ENCODE results near the gene GINS3. TPM values are rescaled to one million over a fixed set of nuclear protein-coding genes. Genes with fewer than 3 reads are reported as not detected.
"Not testable (repeated sequence)": the region's sequence is repeated elsewhere in the genome, so short reads cannot be mapped to it uniquely, and the experiment has no call there.

The GINS3 gene
- total and polyA plus RNA-seq, 5 donors, result 6.3 to 8.0 (median 6.5) TPM

- H3K9me3 ChIP-seq (ENCODE audit: control insufficient read depth, low read length), result no peaks in the 10 kb centered on the region
- WGBS, result 68% methylated on average over 6 of the region's 6 CpGs
- no peaks in the 10 kb centered on the region for H3K27me3 ChIP-seq (ENCODE audit: control insufficient read depth, insufficient read depth)
- no peak for ATAC-seq
- intact Hi-C loops (cut with DNase I), result loop anchor here in 1 of 4 donors (10.0 kb wide), 1 partner anchor 69 kb away; no protein-coding TSS in a partner anchor
- H3K27ac ChIP-seq (ENCODE audit: low read length), result peak overlapping the region; percentile 92
- peaks cover 4% of the 10 kb centered on the region for H3K4me1 ChIP-seq (ENCODE audit: control insufficient read depth, insufficient read depth, low read length)
- H3K4me3 ChIP-seq (ENCODE audit: low read length), result no peak overlapping the region
- DNase-seq, result no peak
These were observed 21.1 kb downstream of the GINS3 start for GRCh38 chr16:58413359-58413758.

GRCh38 chr16:58415003-58415402 lies 22.7 kb downstream of the GINS3 start:
- 53% methylated on average over 4 of the region's 4 CpGs for WGBS
- no peaks in the 10 kb centered on the region for H3K27me3 ChIP-seq (ENCODE audit: control insufficient read depth, insufficient read depth)
- intact Hi-C loops (cut with DNase I), result loop anchor here in 1 of 4 donors (10.0 kb wide), 1 partner anchor 70 kb away; no protein-coding TSS in a partner anchor
- H3K9me3 ChIP-seq (ENCODE audit: control insufficient read depth, low read length), result no peaks in the 10 kb centered on the region
- H3K27ac ChIP-seq (ENCODE audit: low read length), result peak overlapping the region; percentile 67
- DNase-seq (no peak), ATAC-seq (peak in 1 of 2 donors; percentile 12)
- H3K4me1 ChIP-seq (ENCODE audit: control insufficient read depth, insufficient read depth, low read length), result no peaks in the 10 kb centered on the region
- no peak overlapping the region for H3K4me3 ChIP-seq (ENCODE audit: low read length)

GRCh38 chr16:58415961-58416360 lies 23.7 kb downstream of the GINS3 start:
- peak overlapping the region; percentile 59 for H3K27ac ChIP-seq (ENCODE audit: low read length)
- not testable (repeated sequence) for H3K9me3 ChIP-seq (ENCODE audit: control insufficient read depth, low read length); H3K4me3 ChIP-seq (ENCODE audit: low read length); H3K4me1 ChIP-seq (ENCODE audit: control insufficient read depth, insufficient read depth, low read length); DNase-seq; ATAC-seq; H3K27me3 ChIP-seq (ENCODE audit: control insufficient read depth, insufficient read depth)
- intact Hi-C loops (cut with DNase I), result loop anchor here in 1 of 4 donors (10.0 kb wide), 1 partner anchor 71 kb away; no protein-coding TSS in a partner anchor
- WGBS, result 87% methylated on average over 5 of the region's 5 CpGs

GRCh38 chr16:58417035-58417434 lies 24.8 kb downstream of the GINS3 start:
- WGBS, result 71% methylated on average over 10 of the region's 10 CpGs
- intact Hi-C loops (cut with DNase I), result loop anchor here in 1 of 4 donors (10.0 kb wide), 1 partner anchor 72 kb away; no protein-coding TSS in a partner anchor
- Histone ChIP-seq H3K4me1 (ENCODE audit: control insufficient read depth, insufficient read depth, low read length) (no peaks in the 10 kb centered on the region), H3K27me3 (ENCODE audit: control insufficient read depth, insufficient read depth) (no peaks in the 10 kb centered on the region), H3K4me3 (ENCODE audit: low read length) (no peak overlapping the region), H3K27ac (ENCODE audit: low read length) (peak overlapping the region; percentile 93), H3K9me3 (ENCODE audit: control insufficient read depth, low read length) (no peaks in the 10 kb centered on the region)
- DNase-seq (no peak), ATAC-seq (peak; percentile 1 to 11)

- H3K9me3 ChIP-seq (ENCODE audit: control insufficient read depth, low read length), result no peaks in the 10 kb centered on the region
- DNase-seq (no peak), ATAC-seq (peak; percentile 73 to 78)
- intact Hi-C loops (cut with DNase I), result loop anchor here in 1 of 4 donors (10.0 kb wide), 1 partner anchor 73 kb away; no protein-coding TSS in a partner anchor
- no peaks in the 10 kb centered on the region for H3K4me1 ChIP-seq (ENCODE audit: control insufficient read depth, insufficient read depth, low read length)
- H3K27me3 ChIP-seq (ENCODE audit: control insufficient read depth, insufficient read depth), result no peaks in the 10 kb centered on the region
- H3K4me3 ChIP-seq (ENCODE audit: low read length), result no peak overlapping the region
- peak overlapping the region; percentile 98 for H3K27ac ChIP-seq (ENCODE audit: low read length)
- 34% methylated on average over 5 of the region's 5 CpGs for WGBS
These were observed 25.3 kb downstream of the GINS3 start for GRCh38 chr16:58417600-58417999.

- H3K27ac ChIP-seq (ENCODE audit: low read length), result peak overlapping the region; percentile 98
These were observed 25.8 kb downstream of the GINS3 start for GRCh38 chr16:58418026-58418425.

GRCh38 chr16:58418601-58419000 lies 26.3 kb downstream of the GINS3 start:
- intact Hi-C loops (cut with DNase I), result loop anchor here in 1 of 4 donors (10.0 kb wide), 1 partner anchor 74 kb away; no protein-coding TSS in a partner anchor
- Histone ChIP-seq H3K27ac (ENCODE audit: low read length) (peak overlapping the region; percentile 98), H3K4me1 (ENCODE audit: control insufficient read depth, insufficient read depth, low read length) (no peaks in the 10 kb centered on the region)

More at GRCh38 chr16:58418026-58418425, 25.8 kb downstream of the GINS3 start:
- Histone ChIP-seq H3K9me3 (ENCODE audit: control insufficient read depth, low read length) (no peaks in the 10 kb centered on the region), H3K4me3 (ENCODE audit: low read length) (no peak overlapping the region), H3K4me1 (ENCODE audit: control insufficient read depth, insufficient read depth, low read length) (no peaks in the 10 kb centered on the region), H3K27me3 (ENCODE audit: control insufficient read depth, insufficient read depth) (no peaks in the 10 kb centered on the region)
- ATAC-seq (no peak), DNase-seq (no peak)
- intact Hi-C loops (cut with DNase I), result loop anchor here in 1 of 4 donors (10.0 kb wide), 1 partner anchor 73 kb away; no protein-coding TSS in a partner anchor
- 78% methylated on average over 7 of the region's 7 CpGs for whole genome bisulfite sequencing

GRCh38 chr16:58419241-58419990 lies 27.1 kb downstream of the GINS3 start:
- Histone ChIP-seq H3K27ac (ENCODE audit: low read length) (peak overlapping the region; percentile 98), H3K27me3 (ENCODE audit: control insufficient read depth, insufficient read depth) (no peaks in the 10 kb centered on the region), H3K4me1 (ENCODE audit: control insufficient read depth, insufficient read depth, low read length) (no peaks in the 10 kb centered on the region), H3K9me3 (ENCODE audit: control insufficient read depth, low read length) (no peaks in the 10 kb centered on the region), H3K4me3 (ENCODE audit: low read length) (no peak overlapping the region)
- no peak for DNase-seq
- WGBS, result 62% methylated on average over 15 of the region's 15 CpGs
- ATAC-seq, result no peak
- intact Hi-C loops (cut with DNase I), result loop anchor here in 1 of 4 donors (10.0 kb wide), 1 partner anchor 75 kb away; no protein-coding TSS in a partner anchor

More at GRCh38 chr16:58418601-58419000, 26.3 kb downstream of the GINS3 start:
- ATAC-seq, result peak; percentile 83 to 88
- H3K4me3 ChIP-seq (ENCODE audit: low read length), result no peak overlapping the region
- H3K27me3 ChIP-seq (ENCODE audit: control insufficient read depth, insufficient read depth), result no peaks in the 10 kb centered on the region
- 25% methylated on average over 4 of the region's 4 CpGs for WGBS
- H3K9me3 ChIP-seq (ENCODE audit: control insufficient read depth, low read length), result no peaks in the 10 kb centered on the region
- peak; percentile 57 to 79 (median 69) for DNase-seq

GRCh38 chr16:58421059-58421458 lies 28.8 kb downstream of the GINS3 start:
- intact Hi-C loops (cut with DNase I), result no loop called here
- peak; percentile 6 to 13 for ATAC-seq
- DNase-seq, result peak in 1 of 3 donors; percentile 62
- H3K4me3 ChIP-seq (ENCODE audit: low read length), result peak overlapping the region; percentile 37
- WGBS, result 32% methylated on average over 7 of the region's 7 CpGs
- H3K9me3 ChIP-seq (ENCODE audit: control insufficient read depth, low read length), result no peaks in the 10 kb centered on the region
- H3K4me1 ChIP-seq (ENCODE audit: control insufficient read depth, insufficient read depth, low read length), result no peaks in the 10 kb centered on the region
- no peaks in the 10 kb centered on the region for H3K27me3 ChIP-seq (ENCODE audit: control insufficient read depth, insufficient read depth)
- H3K27ac ChIP-seq (ENCODE audit: low read length), result peak overlapping the region; percentile 93

GRCh38 chr16:58421529-58421928 lies 29.3 kb downstream of the GINS3 start:
- peak overlapping the region; percentile 93 for H3K27ac ChIP-seq (ENCODE audit: low read length)
- intact Hi-C loops (cut with DNase I), result no loop called here
- H3K4me3 ChIP-seq (ENCODE audit: low read length), result peak overlapping the region; percentile 37
- peak in 2 of 3 donors; percentile 71 to 75 for DNase-seq
- no peaks in the 10 kb centered on the region for H3K4me1 ChIP-seq (ENCODE audit: control insufficient read depth, insufficient read depth, low read length)
- ATAC-seq, result peak; percentile 22 to 25
- H3K9me3 ChIP-seq (ENCODE audit: control insufficient read depth, low read length), result no peaks in the 10 kb centered on the region
- 32% methylated on average over 5 of the region's 5 CpGs for whole genome bisulfite sequencing
- H3K27me3 ChIP-seq (ENCODE audit: control insufficient read depth, insufficient read depth), result no peaks in the 10 kb centered on the region

GRCh38 chr16:58422809-58423208 lies 30.5 kb downstream of the GINS3 start:
- ATAC-seq (no peak), DNase-seq (no peak)
- H3K27ac ChIP-seq (ENCODE audit: low read length), result peak overlapping the region; percentile 90
- no peaks in the 10 kb centered on the region for H3K9me3 ChIP-seq (ENCODE audit: control insufficient read depth, low read length)
- H3K27me3 ChIP-seq (ENCODE audit: control insufficient read depth, insufficient read depth), result no peaks in the 10 kb centered on the region
- 43% methylated on average over 4 of the region's 4 CpGs for WGBS
- peak overlapping the region; percentile 37 for H3K4me3 ChIP-seq (ENCODE audit: low read length)
- H3K4me1 ChIP-seq (ENCODE audit: control insufficient read depth, insufficient read depth, low read length), result no peaks in the 10 kb centered on the region
- intact Hi-C loops (cut with DNase I), result no loop called here

Data from right cardiac atrium (tissue), 5 donors.